ENCODE results near the gene CACNA2D4.

Gene CACNA2D4

DNA sequence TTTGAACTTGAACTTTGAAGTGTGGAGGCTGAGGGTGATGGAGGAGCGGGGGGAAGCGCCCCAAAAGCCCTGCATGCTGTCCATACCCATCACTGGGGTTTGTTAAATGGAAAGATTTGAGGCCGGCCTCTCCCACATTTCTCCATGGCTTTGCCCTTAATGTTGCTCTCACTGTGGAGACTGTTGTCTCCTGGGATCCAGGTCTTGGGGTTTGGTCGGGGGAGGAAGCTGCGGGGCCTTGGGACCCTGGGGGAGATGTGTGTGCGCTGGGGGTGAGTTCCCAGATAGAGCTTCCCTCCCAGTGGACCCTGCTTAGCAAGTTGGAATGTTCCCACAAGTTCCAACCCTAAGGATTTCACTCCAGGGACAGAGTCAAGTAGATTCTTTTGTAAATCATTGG is 126.0 kb downstream of the CACNA2D4 start:
- DNase-seq (ENCODE audit: low spot score in 2 of 2), result no peak
- in situ Hi-C loops (cut with MboI; ENCODE audit: low sequenced_read_pairs), result loop anchor here (5.0 kb wide), 1 partner anchor 145 kb away; no protein-coding TSS in a partner anchor
- no peaks in the 10 kb centered on the region for H3K36me3 ChIP-seq (replicated peaks)
- peaks cover 8% of the 10 kb centered on the region for H3K4me1 ChIP-seq
- no peaks in the 10 kb centered on the region for H3K9me3 ChIP-seq
- no peaks in the 10 kb centered on the region for H3K27me3 ChIP-seq (ENCODE audit: low read depth)
- no peak overlapping the region for H3K4me3 ChIP-seq

DNA sequence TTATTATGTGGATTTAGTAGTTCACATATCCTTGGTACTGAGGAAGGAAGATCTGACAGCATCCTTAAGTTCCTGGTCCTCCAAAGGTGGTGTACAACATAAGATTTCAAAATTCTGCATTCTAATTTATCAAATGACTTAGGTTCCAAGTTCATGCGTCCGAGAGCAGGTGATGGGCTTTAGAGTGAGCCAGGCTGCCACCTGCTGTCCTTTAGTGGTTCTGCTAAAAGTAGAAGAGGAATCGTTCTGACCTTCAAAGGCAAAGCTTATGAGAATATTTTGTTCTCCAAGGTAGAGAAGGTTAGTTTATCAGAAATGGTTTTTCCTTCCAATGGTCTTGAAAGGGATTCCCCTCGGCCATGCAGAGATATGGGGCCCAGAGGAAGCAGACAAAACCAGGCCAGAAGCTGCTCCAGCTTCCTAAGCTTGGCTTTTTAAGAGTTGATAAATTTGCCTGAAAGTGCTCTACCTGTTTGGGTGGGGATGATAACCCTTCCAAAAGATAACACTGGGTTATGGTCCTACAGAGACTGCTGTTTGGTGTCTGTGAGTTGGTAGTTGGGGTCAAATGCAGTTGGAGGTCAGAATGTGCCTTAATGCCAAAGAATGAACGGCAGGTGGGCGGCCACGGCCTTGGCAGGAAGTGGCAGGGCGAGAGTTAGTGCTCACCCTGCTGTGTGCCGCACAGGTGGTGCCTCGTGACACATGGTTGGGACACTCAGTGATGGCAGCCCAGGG is 127.2 kb downstream of the CACNA2D4 start:
- Histone ChIP-seq H3K36me3 (replicated peaks) (peaks cover under 1% of the 10 kb centered on the region; the same call in 1 of the 2 replicates), H3K4me3 (no peak overlapping the region), H3K9me3 (no peaks in the 10 kb centered on the region), H3K27me3 (ENCODE audit: low read depth) (no peaks in the 10 kb centered on the region), H3K4me1 (peaks cover 4% of the 10 kb centered on the region)
- in situ Hi-C loops (cut with MboI; ENCODE audit: low sequenced_read_pairs), result loop anchor here (5.0 kb wide), 1 partner anchor 146 kb away; no protein-coding TSS in a partner anchor
- peak; percentile 49 to 74 for DNase-seq (ENCODE audit: low spot score in 2 of 2)

DNA sequence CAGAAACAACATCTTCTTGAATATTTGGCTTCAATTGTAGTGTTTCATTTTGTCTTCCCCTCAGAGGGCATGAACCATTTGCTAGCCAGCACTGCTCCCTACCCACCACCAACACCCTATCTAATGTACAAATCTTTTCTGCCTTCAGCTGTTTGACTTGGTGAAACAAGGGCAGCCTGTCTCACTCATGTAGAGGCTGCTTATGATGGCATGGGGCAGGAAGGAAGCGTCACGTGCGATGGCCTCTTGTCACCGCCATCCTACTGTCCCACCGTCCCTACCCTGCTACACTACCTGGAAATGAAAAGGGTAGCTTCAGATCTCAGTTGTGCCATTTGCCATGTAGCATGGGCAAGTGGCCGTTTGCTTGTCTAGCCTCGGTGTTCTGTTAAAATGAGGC is 128.0 kb downstream of the CACNA2D4 start:
- Histone ChIP-seq H3K4me3 (no peak overlapping the region), H3K36me3 (replicated peaks) (peaks cover 6% of the 10 kb centered on the region), H3K9me3 (no peaks in the 10 kb centered on the region), H3K4me1 (no peaks in the 10 kb centered on the region), H3K27me3 (ENCODE audit: low read depth) (no peaks in the 10 kb centered on the region)
- DNase-seq (ENCODE audit: low spot score in 2 of 2), result no peak
- in situ Hi-C loops (cut with MboI; ENCODE audit: low sequenced_read_pairs), result loop anchor here (5.0 kb wide), 1 partner anchor 147 kb away; no protein-coding TSS in a partner anchor

DNA sequence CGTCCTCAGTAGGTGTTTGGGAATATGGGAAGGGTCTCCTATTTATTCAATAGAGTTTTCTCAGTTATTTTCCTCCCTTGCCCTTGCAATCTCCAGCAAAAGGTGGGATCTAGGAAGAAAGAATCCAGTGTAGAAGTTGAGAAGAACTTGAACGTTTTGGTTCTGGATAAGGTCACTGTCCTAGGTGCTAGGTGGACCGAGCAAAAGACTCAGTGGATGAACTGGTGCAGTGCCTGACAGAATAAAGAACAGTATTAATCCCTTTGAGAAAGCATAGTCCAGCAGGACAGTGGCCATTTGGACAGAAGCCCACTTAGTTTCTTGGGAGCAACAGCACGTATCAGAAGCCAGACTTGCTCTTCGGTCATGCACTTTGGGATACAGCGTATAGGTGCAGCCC is 130.7 kb downstream of the CACNA2D4 start:
- Histone ChIP-seq H3K36me3 (replicated peaks) (peaks cover 14% of the 10 kb centered on the region), H3K27me3 (ENCODE audit: low read depth) (no peaks in the 10 kb centered on the region), H3K4me3 (no peak overlapping the region), H3K4me1 (no peaks in the 10 kb centered on the region), H3K9me3 (no peaks in the 10 kb centered on the region)
- in situ Hi-C loops (cut with MboI; ENCODE audit: low sequenced_read_pairs), result loop anchor here (5.0 kb wide), 1 partner anchor 140 kb away; no protein-coding TSS in a partner anchor
- no peak for DNase-seq (ENCODE audit: low spot score in 2 of 2)

DNA sequence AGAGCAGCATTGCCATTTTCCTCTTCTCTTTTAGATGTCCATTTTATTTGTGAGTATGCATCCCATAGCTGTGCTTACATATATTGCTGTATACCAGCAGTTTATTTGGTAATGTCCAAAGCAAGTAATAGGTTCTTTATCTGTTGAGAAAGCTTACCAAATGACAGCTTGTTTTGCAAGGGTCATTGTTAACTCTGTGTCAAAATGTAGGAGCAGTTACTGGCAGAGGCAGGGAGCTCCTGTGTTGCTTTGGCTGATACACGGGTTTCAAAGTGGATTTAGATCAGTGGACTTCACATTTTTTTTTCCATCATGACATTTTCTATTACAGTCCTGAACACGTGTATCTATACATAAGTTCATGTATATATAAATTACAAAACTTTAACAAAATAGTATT is 136.2 kb downstream of the CACNA2D4 start:
- DNase-seq (ENCODE audit: low spot score in 2 of 2), result no peak
- no peaks in the 10 kb centered on the region for H3K27me3 ChIP-seq (ENCODE audit: low read depth)
- no peak overlapping the region for H3K4me3 ChIP-seq
- H3K4me1 ChIP-seq, result no peaks in the 10 kb centered on the region
- in situ Hi-C loops (cut with MboI; ENCODE audit: low sequenced_read_pairs), result no loop called here
- peaks cover 33% of the 10 kb centered on the region for H3K36me3 ChIP-seq (replicated peaks)
- H3K9me3 ChIP-seq, result no peaks in the 10 kb centered on the region

DNA sequence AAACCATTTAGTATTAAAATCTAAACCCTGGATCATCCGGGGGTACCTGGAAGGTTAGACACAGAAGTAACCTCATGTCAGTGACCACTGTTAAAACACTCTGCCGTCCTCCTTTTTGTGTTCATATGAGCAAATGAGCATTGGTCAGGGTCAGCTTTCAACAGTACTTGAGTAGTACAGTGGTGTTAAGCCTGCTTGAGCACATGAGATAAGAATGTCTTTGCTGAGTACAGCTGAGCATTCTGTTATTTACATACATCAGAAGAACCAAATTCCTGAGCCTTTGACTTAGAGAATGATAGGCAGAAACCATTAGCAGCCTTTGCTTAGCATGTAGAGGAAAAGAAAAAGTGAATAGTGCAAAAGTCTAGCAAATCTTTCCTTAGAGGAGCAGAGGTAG is 136.7 kb downstream of the CACNA2D4 start:
- no peak for DNase-seq (ENCODE audit: low spot score in 2 of 2)
- H3K4me1 ChIP-seq, result peaks cover 3% of the 10 kb centered on the region
- H3K9me3 ChIP-seq, result no peaks in the 10 kb centered on the region
- peaks cover 33% of the 10 kb centered on the region for H3K36me3 ChIP-seq (replicated peaks)
- H3K4me3 ChIP-seq, result no peak overlapping the region
- no peaks in the 10 kb centered on the region for H3K27me3 ChIP-seq (ENCODE audit: low read depth)
- in situ Hi-C loops (cut with MboI; ENCODE audit: low sequenced_read_pairs), result no loop called here

DNA sequence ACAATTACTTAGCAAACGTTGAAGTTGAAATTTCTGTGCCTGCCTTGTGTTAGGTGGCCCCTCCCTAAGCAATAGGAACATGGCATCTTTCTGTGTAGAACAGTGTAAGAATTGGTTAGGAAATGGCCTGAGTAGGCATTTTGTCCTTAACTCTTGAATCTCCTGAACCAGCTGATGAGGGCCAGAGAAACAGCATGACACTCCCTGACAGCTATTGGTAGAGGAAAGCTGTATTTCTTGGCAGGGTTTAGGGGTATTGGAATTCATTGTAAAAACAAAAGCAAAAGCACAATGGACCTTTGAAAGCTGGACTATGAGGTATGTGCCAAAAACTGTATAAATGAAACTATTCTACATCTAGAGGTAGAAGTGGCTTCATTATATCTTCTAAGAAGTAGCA is 138.7 kb downstream of the CACNA2D4 start:
- in situ Hi-C loops (cut with MboI; ENCODE audit: low sequenced_read_pairs), result no loop called here
- Histone ChIP-seq H3K4me3 (no peak overlapping the region), H3K36me3 (replicated peaks) (peaks cover 27% of the 10 kb centered on the region), H3K9me3 (no peaks in the 10 kb centered on the region), H3K4me1 (peaks cover 13% of the 10 kb centered on the region), H3K27me3 (ENCODE audit: low read depth) (no peaks in the 10 kb centered on the region)
- no peak for DNase-seq (ENCODE audit: low spot score in 2 of 2)

DNA sequence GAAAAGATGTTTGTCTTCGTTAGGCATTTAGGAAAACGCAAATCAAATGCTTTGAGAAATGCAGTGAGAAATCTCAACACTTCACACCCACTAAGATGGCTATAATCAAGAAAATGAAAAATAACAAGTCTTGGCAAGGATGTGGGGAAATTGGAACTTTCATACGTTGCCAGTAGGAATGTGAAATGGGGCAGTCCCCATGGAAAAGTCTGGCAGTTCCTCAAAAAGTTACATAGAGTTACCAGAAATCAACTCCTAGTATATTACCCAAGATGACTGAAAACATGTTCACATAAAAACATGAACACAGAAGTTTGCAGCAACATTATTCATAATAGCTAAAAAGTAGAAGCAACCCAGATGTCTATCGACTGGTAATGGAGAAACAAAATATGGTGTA is 139.5 kb downstream of the CACNA2D4 start:
- H3K27me3 ChIP-seq (ENCODE audit: low read depth), result no peaks in the 10 kb centered on the region
- DNase-seq (ENCODE audit: low spot score in 2 of 2), result no peak
- in situ Hi-C loops (cut with MboI; ENCODE audit: low sequenced_read_pairs), result no loop called here
- H3K4me3 ChIP-seq, result no peak overlapping the region
- H3K9me3 ChIP-seq, result no peaks in the 10 kb centered on the region
- H3K36me3 ChIP-seq (replicated peaks), result peaks cover 23% of the 10 kb centered on the region
- H3K4me1 ChIP-seq, result peaks cover 16% of the 10 kb centered on the region

DNA sequence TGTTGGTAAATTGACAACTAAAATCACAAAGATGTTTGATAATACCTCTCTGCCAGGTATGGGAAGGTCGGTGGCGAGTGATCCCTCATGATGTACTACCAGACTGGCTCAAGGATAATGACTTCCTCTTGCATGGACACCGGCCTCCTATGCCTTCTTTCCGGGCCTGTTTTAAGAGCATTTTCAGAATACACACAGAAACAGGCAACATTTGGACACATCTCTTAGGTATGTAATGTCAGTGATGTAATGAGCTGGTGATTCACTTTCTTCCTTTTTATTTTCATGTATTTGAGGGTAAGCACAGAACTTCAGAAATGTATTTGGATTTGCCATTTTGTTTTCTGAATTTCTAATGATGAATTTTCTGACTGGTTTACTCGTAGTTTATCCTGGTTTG is 140.7 kb downstream of the CACNA2D4 start:
- Histone ChIP-seq H3K4me1 (peaks cover 19% of the 10 kb centered on the region), H3K4me3 (no peak overlapping the region)

DNA sequence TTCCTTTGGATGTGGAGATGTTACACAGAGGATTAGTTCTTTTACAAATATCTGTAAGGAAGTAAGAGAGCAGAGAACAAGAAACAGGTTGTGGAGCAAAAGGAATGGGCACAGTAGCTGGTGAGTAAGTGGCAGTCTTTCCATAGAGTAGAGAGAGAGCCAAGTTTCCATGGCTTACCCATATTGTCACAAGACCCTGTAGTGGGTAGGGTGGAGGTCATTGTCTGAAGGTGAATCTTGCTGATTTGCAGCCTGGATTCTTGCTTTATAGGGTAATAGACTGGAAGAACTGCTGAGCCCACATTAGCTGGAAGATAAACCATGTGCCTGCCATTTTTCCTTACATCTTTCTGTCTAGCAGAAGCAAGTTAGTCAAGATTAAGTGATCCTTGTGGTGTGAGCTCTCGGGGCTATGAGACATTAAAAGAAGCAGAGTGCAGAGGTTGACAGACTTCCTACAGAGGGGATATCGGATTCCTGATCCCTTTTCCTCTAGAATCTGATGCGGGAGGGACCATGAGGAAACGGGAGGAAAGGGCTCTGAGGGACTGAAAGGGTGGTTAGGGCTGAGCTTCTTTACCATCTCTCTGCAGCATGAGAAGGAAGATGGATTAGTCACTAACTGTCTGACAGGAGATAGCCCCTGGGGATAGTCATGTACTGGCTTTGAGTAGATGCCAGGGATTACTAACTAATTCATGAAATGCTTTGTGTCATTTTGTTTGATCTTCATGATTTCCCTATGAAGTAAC is 142.1 kb downstream of the CACNA2D4 start:
- H3K4me1 ChIP-seq, result peaks cover 19% of the 10 kb centered on the region
- in situ Hi-C loops (cut with MboI; ENCODE audit: low sequenced_read_pairs), result no loop called here
- H3K4me3 ChIP-seq, result no peak overlapping the region
- no peaks in the 10 kb centered on the region for H3K27me3 ChIP-seq (ENCODE audit: low read depth)
- H3K36me3 ChIP-seq (replicated peaks), result peaks cover 19% of the 10 kb centered on the region
- peak; percentile 50 to 76 for DNase-seq (ENCODE audit: low spot score in 2 of 2)
- no peaks in the 10 kb centered on the region for H3K9me3 ChIP-seq

More for the DNA sequence above, 140.7 kb downstream of the CACNA2D4 start:
- H3K27me3 ChIP-seq (ENCODE audit: low read depth), result no peaks in the 10 kb centered on the region
- DNase-seq (ENCODE audit: low spot score in 2 of 2), result no peak
- in situ Hi-C loops (cut with MboI; ENCODE audit: low sequenced_read_pairs), result no loop called here
- H3K9me3 ChIP-seq, result no peaks in the 10 kb centered on the region
- peaks cover 19% of the 10 kb centered on the region for H3K36me3 ChIP-seq (replicated peaks)

DNA sequence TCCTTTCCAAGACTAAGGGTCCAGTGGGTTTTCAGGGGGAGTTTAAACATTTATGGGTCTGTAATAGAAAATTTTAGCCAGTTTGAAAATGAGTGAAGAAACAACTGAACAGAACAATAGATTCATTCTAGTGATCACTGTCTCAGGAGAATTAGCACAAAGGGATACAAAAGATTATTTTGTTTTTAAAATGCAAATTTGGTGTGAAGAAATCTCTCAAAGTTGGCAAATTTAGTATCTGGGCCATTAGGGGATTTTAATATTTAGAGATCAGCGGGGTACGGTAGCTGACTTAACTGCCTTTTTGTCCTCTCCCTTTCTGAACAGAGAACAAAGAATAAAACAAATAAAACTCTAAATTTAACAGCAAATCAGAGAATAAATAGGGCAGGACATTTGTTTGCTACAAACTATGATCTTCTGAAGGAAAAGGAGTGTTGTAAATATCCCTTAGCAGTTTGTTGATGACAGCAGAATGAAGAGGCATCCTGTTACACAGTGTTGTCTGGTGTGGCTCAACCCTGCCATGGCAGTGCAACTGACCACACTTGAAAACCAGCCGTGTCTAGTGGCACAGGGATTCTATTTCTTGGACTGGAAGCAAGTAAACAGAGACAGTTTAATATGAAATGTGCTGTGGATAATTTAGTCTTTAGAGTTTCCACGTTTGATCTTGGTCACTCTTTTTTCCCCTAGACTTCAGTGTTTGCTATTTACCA is 144.4 kb downstream of the CACNA2D4 start:
- Histone ChIP-seq H3K36me3 (replicated peaks) (peaks cover 7% of the 10 kb centered on the region), H3K9me3 (no peaks in the 10 kb centered on the region), H3K4me3 (no peak overlapping the region), H3K4me1 (peaks cover 19% of the 10 kb centered on the region), H3K27me3 (ENCODE audit: low read depth) (no peaks in the 10 kb centered on the region)
- DNase-seq (ENCODE audit: low spot score in 2 of 2), result no peak
- in situ Hi-C loops (cut with MboI; ENCODE audit: low sequenced_read_pairs), result no loop called here

DNA sequence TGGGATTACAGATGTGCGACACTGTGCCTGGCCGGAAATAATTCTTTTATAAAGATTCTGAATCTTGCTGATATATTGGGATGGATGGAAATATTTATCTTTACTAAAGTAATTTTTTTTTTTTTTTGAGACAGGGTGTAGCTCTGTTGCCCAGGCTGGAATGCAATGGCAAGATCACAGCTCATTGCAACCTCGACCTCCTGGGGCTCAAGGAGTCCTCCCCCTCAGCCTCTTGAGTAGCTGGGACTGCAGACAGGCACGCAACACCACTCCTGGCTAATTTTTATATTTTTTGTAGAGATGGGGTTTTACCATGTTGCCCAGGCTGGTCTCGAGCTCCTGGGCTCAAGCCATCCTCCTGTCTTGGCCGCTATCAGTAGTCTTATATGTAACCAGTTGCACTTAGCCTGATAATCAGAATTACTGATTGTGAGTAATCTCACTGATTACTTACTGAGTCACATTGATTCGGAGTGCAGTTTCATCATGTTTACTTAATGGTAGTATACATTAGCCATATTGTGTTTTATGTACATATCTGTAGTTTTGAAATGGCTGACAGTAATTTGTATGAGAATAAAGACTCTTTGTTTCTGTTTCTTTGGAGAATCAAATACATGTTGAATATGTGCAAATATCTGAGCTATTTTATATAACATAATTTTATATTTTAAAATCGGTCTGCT is 148.5 kb downstream of the CACNA2D4 start:
- Histone ChIP-seq H3K9me3 (no peaks in the 10 kb centered on the region), H3K4me3 (no peak overlapping the region), H3K4me1 (peaks cover 22% of the 10 kb centered on the region), H3K36me3 (replicated peaks) (no peaks in the 10 kb centered on the region), H3K27me3 (ENCODE audit: low read depth) (no peaks in the 10 kb centered on the region)
- DNase-seq (ENCODE audit: low spot score in 2 of 2), result no peak
- in situ Hi-C loops (cut with MboI; ENCODE audit: low sequenced_read_pairs), result no loop called here

DNA sequence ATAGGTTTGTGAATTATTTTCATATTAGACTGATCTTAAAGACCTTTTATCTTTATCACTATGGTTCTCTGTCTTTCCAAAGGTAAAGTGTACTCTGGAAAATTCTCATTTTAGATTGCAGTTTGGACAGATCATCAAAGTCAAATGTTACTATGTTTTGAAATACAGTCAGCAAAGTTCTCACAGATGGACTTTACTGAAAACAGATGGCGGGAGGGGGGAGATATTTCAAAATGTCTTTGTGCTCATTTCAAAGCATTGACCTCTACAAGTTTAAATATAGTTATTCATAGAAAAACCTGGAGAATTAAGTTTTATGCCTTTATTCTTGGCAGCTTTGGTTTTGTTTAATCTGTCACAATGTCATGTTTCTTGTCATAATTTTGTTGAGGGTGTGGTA is 149.8 kb downstream of the CACNA2D4 start:
- H3K27me3 ChIP-seq (ENCODE audit: low read depth), result no peaks in the 10 kb centered on the region
- H3K36me3 ChIP-seq (replicated peaks), result no peaks in the 10 kb centered on the region
- no peaks in the 10 kb centered on the region for H3K9me3 ChIP-seq
- DNase-seq (ENCODE audit: low spot score in 2 of 2), result no peak
- peaks cover 17% of the 10 kb centered on the region for H3K4me1 ChIP-seq
- in situ Hi-C loops (cut with MboI; ENCODE audit: low sequenced_read_pairs), result no loop called here
- no peak overlapping the region for H3K4me3 ChIP-seq

Data from HAP-1 (cell line).